GM21786 (cell line): ENCODE data around the gene ITIH3.

Experiments used
- ATAC-seq: cut with Tn5 transposase; IDR thresholded peaks from one replicate; pipeline ENCODE4 v1.9.1; 2021; ENCODE audit not compliant: unreplicated experiment

The ITIH3 gene

DNA sequence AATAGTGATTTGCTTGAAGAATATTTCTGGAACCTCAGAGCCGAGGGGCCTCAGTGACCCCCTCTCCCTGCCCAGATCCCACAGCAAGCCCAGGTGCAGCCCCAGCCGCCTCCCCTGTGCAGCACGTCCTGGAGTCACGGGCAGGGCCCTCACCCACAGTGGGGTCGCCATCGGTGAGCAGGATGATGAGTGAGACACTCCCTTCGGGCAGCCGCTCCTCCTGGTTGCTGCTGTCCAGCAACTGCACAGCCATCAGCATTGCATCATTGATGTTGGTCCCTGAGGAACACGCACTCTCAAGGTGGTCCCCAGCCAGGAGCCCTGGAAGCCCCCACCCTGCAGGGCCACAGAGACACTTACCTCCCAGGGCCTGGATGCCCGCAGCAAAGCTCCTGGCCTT, 29.4 kb downstream of the ITIH3 start:
- no peak for ATAC-seq

DNA sequence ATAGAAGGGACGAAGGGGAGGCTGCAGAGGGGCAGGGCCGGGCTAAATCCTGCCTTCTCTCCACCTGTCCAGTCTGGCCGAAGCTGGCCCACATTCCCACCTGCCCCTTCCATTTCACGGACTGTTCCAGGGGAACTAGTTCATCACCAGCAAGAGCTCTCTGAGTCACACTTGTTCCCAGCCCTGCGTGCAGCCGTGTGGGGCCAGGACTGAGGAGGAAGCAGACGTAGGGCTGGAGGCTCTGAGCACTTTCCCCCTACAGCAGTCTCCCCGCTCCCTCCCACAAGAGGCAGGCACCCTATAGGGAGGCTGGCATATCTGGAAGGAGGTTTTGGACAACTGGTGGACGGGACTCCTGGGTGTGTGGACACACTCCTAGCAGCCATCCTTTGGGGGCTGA, 32.8 kb downstream of the ITIH3 start:
- no peak for ATAC-seq

DNA sequence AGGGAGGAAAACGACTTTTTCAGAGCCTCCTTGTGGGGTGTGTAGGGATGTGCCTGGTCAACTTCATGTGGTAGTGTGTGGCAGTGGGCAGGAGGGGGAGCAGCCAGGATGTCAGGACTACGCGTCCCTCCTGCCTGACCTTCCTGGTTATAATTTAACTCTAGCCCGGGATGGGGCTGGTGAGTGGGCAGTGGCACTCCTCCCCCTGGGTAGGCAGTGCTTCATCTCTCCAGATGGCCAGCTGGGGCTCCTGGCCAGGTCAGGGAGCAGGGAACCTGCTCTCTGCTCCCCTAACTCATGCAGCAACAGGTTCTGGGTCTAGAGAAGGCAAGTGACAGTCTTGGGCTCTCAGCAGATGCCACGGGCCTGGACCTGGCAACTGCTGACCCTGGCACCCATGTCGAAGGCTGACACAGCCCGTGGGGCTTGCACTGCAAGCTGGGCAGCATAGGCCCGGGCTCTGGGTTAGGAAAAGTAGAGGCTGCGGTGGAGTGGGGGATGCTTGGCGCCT, 33.3 kb downstream of the ITIH3 start:
- no peak for ATAC-seq

DNA sequence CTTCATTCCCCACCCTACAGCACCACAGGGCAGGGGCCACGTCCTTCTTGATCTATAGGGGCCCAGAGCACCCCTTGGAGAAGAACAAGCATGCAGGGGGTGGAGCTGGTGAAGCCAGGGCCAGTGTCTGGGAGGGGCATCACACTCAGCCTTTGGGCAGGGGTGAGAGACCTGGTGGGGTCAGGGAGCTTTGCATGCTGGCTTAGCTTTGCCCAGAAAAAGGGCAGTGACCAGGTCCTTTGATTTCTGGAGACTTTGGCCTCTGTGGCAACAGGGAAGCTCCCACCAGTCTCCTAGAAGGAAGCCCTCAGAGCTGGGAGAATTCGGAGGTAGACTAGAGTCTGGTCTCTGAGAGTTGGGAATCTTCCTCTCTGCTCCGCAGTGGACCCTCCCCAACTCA, 34.9 kb downstream of the ITIH3 start:
- no peak for ATAC-seq

DNA sequence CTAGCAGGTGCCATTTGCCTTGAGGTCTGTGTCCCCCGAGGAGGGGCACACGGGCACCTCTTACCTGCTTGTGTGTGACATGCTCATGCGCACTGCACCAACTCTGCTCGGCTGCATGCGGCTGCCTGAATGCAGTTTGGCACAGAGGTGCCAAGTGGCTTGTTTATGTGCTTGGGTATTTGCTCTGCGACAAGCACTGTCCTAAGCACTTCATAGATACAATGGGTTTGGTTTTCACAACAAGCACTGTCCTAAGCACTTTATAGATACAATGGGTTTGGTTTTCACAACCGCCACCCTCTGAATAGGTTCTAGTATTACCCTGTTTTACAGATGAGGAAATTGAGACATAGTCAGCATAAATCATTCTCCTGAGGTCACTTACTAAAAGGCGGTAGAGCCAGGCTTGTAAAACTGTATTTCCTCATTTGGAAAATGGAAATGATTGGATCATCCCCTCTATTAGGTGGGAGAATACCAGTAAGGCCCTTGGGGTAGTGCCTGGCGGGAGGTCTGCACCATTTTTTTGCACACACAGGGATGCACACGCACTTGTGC, 35.4 kb downstream of the ITIH3 start:
- ATAC-seq = no peak

DNA sequence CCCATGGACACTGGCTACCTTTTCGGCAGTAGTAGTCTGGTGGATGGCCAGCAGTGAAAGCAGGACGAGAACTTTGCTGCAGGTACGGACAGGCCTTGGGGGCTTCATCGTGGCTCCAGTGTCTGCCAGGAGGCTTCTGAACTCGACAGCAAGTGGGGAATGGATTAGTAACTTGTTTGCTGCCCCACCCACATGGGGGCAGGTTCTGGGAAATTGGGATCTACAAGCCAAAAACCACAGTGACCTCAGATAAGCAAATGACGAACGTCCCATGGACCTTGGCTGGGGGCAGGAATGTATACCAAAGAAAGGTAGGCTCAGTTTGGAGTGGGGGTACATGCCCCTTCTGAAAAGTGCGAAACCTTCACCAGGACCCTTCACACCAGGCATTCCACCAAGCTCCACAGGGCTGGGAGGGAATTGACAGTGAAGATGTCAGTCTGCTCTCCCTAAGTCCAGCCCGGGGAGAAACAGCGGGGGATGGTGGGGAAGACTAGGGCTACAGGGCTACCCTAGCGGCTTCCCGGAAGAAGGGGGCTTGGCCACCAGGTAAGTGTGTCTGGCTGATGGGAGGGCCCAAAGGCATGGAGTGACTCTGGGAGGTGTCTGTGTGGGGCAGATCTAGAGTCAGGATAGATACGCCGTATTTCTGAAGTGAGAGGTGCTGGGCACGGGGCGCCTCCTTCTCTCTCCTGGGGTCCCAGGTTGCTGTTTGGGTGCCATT, 36.1 kb downstream of the ITIH3 start, which contains the start of gene ITIH4:
Gene ITIH4 (minus strand): TSS at position 138 of the 724 bp plus-strand sequence. CDS start 30 bp downstream, at position 108.
- ATAC-seq = no peak

DNA sequence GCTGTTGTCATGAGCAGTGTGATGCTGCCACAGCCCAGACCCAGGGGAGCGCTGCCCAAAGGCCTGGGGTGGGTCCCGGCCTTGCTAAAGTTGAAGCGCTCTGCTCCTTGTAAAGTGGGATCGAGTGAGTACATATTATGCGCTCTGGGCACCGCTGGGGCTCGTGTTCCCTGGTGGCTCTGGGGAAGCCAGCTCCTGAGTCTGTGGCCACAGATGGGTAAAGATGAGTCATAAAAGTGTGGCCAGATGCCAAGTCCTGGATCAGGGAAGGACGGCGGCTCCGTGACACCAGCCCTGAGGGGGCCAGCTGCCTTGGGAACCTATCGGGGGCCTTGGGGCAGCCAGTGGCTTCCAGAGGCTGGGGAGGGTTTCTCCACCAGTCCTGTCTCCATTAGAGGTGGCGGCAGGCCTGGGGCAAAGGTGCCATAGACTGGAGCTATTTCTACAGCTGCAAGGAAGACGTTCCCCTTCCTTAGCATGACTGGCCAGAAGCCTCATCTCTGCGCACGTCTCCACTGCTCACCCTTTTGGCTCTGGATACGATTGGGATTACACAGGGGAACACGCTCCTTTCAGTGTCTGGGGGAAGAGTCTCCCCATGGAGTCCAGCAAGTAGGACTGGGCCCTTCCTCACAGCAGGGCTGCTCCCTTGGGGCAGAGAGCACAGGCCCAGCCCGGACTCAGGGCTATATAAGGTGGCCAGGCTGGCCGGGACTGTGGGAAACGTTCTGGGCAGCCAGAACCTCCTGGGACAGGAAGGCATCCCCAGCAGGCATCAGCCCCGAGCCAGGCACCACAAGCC, 37.1 kb downstream of the ITIH3 start:
- ATAC-seq = no peak

DNA sequence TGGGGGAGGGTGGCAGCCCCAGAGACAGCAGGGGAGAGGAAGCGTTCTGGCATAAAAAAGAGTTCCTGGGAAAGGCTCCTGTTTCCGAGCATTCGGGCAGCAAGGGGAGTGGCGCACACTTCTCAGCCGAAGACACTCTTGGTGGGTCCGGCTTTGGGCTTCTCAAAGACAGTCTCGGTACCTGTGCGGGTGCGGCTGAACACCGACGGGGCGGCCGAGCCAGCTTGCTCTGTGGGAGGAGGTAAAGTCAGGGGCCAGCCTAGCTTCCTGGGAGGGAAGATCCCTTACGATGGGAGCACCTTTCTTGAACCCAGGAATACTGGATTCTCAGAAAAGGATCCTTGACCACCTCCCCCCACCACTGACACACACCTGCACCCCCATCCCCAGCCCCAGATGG, 38.6 kb downstream of the ITIH3 start:
- ATAC-seq = no peak

DNA sequence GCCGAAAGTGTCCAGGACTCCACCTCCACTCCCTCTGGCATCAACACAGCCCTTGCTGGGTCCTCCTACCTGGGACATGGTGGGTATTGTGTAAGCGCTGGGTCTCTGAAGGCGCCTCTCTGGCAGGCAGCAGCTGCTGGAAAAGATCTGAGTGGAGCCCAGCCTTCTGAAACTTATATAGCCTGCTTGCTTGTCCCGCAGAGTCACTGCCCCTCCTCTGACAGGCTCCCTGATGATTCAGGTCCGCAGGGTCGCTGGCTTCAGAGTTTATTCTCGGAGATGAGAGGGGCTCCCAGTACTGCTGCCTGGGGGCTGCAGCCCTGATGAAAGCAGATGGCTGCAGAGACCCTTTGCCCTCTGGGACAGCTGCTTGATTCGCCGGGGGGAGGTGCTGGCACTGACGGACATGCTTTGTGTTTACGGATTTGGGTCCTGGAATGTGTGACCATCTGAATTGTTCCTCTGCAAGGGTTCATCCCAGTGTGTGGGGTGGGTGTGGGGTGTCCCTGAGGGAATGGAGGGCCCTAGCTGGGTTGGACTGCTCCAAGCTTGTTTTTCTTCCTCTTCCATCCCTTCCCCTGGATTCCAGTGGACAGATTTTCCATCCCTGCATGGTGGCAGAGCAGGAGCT, 40.4 kb downstream of the ITIH3 start, which contains the start of gene MUSTN1:
Gene MUSTN1 (minus strand): TSS at position 149 of the 631 bp plus-strand sequence. CDS start 71 bp downstream, at position 78.
- no peak for ATAC-seq

DNA sequence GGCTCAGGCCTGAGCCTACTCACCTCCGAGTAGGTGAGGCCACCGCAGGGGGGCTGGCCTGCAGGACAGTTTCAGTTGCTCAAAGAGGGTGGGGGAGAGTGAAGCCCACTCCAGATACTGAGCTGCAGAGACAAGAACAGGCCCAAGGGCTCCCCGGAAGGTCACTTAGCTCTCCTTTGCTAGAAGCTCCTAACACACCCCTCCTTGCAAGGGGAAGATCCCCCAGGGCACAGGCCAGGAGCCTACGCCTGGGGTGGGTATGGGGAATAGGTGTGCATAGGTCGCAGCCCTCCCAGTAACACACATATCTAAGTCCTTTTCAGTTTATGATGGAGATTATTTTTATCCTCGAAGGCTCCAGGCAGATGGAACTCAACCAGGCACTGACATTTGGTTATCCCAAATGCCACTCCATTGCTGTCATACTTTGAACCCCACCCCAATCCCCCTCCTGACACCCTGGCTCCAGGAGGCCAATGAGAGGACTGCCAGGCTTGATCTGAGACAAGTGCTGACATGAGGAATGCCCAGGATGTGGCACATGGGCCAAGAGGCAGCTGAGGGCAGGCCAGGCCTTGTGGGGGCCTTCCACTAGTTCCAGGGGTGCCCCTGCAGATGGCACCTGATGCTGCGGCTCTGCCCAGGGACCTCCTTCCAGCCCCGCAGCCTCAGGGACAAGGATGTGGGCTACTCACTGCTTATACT, 41.3 kb downstream of the ITIH3 start:
- no peak for ATAC-seq

DNA sequence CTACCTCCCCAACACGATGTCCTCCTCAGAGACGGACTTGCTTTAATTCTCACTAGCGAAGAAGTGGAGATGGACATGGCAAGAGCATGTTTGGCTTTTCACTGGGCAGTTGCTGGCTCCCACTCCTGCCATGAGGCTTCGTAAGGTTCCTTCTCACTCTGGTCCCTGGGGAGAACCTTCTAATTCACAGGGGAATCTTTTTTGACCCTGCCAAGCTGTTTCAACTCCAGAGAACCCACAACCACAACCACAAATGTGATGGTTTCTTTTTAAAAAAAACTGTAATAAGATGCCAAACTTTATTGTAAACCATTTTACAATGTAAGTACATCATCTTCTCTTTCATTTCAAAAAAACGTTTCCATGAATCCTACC, 41.9 kb downstream of the ITIH3 start:
- no peak for ATAC-seq

DNA sequence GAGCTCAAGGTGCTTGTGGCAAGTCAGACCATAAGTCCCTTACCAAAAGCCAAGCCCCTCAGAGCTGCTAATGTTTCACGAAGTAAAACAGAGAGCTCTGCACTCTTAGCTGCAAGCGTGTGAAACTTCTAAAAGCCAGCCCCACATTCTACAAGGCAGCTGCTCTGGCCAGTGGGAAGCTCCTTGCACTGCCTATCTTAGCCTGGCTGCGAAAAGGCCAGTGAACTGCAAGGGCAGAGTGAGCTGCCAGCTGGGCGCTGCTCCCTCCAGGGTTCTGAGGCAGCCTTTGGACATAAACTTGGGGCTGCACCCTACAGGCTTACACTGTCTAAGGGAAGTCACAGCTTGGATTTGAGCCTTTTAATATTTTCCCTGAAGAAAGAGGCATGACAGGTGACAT, 42.4 kb downstream of the ITIH3 start:
- ATAC-seq = no peak

DNA sequence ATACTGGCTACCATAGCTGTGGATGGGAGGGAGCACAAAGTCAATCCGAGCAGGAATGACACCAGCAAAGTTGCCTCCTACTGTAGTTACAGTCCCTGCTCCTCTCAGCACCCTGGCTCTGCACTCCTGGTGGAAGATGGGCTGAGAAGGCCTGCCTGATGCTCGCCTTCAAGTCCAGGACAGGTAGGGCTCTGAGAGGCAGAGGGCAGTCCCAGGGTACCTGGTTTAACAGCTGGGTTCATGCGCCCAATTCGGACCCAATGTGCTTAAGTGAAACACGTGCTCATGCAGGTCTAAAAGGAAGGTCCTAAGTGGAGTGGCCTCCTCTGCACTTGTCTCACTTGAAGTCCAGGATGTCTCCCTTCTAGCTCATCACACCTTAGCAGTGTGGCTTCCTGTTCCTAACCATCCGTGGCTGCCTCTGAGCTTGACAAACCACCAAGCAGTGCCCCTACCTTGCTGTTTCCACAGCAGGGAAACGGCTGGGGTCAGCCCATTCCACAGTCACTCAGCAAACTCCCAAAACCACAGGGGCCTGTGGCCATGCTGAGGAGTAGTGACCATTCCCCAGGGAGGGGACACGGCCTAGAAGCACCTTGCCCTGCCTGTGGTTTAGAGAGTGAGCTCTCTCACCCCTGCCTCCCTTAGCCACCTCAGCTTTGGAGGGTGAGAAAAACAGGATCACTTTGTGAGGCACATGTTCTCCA, 44.1 kb downstream of the ITIH3 start:
- ATAC-seq = no peak

DNA sequence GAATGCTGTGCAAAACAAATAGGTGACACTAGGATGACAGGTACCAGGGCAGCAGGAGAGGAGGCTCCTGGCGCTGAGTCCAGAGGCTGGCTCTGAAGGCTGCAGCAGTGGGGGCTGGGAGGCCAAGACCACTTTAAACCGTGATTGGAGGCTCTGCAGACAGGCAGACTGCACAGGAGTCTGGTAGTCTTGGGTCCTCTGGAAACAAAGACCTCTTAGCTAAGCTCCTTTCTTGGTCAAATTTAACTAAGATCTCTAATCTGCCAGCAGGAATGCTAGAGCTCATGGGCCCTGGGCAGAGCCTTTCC, 44.6 kb downstream of the ITIH3 start:
- ATAC-seq = no peak

DNA sequence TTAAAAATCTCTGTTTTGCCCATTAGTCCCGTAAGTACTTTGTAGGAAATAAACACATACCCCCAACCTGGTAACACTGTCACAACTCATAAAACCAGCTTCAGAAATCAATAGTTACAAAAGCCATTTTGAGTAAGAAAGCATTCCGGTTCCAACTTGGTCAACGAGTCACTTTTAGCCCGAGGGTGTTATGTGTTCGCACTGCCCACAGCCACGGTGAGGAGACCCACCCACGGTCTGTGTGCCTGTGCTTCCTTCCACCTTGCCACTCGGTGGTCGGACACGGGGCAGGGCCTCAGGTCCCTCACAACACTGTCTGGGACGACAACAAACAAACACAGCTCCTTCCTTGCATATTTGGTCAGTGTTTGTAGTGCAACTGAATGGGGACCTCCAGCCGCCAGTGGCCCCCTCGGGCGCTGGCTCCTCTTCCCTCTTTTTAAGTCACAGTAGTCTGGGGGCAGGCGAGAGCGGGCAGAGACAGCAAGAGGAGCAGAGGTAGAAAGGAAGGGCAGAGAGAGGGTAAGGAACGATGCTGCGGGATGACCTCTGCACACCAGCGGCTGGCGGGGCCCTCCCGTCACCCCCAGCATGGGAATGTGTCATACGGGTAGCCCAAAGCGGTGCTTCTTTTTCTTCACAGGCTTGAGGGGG, 45.4 kb downstream of the ITIH3 start:
- ATAC-seq = no peak

DNA sequence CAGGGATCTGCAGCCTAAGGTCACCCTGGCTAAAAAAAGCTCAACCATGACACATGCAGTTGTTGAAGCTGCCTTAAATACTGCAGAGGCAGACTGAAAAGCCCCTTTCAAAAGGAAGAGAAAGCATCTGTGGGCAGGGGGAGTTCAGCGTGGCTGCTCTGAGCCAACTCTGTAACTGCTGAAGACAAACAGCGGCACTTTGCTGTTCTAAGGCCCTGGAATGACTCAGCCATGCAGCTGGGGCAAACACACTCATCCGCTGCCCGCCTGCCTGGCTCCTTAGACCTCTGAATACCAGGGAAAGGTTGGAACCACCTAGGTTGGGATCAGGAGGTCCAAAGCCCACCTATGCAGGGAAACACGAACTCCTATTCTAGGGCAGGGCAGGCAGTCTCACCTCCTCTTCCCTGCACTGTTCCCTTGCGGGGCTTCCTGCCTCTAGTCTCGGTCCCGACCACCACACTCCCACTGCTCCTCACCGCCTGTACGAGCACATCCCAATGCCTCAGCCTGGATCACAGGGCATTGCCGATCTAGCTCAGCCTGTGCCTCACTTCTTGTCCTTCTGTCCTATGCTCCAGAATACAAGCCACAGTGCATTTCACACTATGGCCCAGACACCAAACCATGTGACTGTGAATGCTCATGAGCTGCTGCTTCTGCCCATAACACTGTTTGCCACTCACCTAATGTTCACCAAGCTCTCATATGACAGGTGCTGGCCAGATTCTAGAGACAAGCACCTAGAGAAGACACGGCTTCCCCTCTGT, 46.8 kb downstream of the ITIH3 start:
- ATAC-seq = peak; percentile 42

DNA sequence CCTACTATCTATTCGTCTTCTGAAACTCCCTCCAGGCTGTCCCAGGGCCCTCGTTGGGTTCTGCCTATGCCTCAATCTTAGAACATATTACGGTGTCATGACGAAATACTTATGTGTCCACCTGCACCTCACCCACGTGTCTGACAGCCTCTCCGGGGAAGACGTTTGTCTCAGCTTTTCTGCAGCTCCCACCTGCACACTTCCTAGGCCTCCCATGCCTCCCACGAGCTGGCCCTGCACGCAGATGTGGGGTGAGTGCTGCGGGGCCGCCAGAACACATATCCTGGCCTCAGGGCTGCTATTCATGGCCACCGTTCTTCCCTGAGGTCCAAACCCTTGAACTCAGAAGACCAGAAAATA, 47.4 kb downstream of the ITIH3 start:
- no peak for ATAC-seq

DNA sequence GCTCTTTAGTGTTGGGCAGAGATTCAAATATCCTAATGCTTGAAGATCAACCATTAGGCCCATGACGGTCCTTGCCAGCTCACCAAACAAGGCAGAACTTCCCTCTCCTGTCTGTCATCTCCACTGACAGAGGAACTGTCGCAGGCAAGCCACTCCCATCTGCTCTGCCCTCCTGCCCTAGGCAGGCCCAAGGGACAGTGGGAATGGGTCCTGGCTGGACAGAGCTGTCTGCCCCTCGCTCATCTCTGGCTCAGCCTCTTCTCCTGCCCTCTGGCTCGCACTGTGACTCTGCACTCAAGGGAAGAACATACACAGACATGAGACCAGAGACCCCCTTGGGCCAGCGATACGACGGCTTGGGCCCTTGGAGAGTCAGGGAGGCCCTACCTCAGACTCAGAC, 47.8 kb downstream of the ITIH3 start:
- no peak for ATAC-seq
